Esophagus muscularis mucosa (tissue), 3 donors: ENCODE results near the gene IL18R1.

ENCODE experiments used
- POLR2A ChIP-seq: fragments of 450-650 bp; IDR thresholded peaks from one replicate; pipeline ENCODE4 v1.6.1; 2017; ENCODE audit warnings: antibody characterized with exemption, moderate library complexity, mild to moderate bottlenecking, low read depth
- TF ChIP-seq, protein P1 (sequence below), 3 experiments: fragments of 200-600 bp in 2 of 3; fragments of 450-650 bp in 1 of 3; sonication (generic) in 2 of 3; IDR thresholded peaks; one replicate each; pipeline ENCODE4 v1.5.1; 2017 to 2019; ENCODE audit warnings: antibody characterized with exemption in 3 of 3, mild to moderate bottlenecking in 2 of 3, moderate library complexity in 1 of 3

DNA sequence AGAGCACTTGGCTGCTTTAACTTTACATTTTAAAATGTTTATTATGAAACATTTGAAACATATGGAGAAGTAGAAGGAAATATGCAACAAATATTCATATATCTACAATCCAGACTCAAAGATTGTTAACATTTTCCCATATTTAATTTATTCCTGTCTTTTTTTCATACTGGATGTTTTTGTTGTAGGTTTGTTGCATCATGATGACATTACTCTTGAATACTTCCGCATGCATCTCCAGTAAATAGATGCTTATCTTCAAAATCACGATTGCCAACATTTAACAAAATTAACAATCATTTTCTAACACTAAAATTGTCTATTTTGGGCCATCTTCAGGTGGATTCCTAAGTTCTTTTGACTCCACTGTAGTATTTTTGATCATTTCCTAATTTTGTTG, 46.3 kb downstream of the IL18R1 start:
- TF ChIP-seq, protein P1, sequence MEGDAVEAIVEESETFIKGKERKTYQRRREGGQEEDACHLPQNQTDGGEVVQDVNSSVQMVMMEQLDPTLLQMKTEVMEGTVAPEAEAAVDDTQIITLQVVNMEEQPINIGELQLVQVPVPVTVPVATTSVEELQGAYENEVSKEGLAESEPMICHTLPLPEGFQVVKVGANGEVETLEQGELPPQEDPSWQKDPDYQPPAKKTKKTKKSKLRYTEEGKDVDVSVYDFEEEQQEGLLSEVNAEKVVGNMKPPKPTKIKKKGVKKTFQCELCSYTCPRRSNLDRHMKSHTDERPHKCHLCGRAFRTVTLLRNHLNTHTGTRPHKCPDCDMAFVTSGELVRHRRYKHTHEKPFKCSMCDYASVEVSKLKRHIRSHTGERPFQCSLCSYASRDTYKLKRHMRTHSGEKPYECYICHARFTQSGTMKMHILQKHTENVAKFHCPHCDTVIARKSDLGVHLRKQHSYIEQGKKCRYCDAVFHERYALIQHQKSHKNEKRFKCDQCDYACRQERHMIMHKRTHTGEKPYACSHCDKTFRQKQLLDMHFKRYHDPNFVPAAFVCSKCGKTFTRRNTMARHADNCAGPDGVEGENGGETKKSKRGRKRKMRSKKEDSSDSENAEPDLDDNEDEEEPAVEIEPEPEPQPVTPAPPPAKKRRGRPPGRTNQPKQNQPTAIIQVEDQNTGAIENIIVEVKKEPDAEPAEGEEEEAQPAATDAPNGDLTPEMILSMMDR (IDR thresholded peaks at IDR 0.05), result no peak
- TF ChIP-seq POLR2A, result no peak
